ENCODE results near the gene SLC17A1.

DNA sequence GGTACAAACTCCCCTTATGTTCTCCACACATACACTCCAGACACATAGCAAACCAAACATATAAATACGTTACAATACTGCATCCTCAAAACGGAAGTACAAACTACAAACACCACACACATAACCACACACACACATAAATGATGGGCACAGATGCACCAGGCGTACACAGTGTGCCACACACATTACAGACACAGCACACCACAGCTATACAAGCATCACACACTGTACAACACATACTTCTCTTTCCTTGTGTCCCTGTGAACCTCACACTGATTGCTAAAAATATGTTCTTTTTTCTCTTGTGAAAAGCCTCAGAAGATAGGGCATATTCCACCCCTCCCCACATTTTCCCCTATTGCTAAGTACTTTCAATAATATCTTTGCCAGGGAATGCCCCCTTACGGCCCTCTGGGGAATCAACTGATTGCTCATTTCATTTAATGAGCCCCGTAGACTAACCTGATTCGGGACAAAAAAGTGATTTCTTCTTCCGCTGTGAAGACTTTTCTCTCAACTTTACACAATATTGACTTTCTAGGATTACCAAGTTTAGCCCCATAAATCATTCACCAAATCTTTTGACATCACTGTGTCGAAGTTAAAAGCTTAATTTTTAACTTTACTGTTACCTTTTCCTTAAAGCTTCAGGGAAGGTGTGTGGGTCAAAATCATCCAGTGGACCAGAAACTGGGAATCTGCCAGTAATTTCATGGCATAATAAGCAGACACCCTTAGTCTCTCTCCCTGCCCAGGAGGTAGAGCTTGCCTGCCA, at the start of gene SLC17A1:
- TF ChIP-seq, protein P1, sequence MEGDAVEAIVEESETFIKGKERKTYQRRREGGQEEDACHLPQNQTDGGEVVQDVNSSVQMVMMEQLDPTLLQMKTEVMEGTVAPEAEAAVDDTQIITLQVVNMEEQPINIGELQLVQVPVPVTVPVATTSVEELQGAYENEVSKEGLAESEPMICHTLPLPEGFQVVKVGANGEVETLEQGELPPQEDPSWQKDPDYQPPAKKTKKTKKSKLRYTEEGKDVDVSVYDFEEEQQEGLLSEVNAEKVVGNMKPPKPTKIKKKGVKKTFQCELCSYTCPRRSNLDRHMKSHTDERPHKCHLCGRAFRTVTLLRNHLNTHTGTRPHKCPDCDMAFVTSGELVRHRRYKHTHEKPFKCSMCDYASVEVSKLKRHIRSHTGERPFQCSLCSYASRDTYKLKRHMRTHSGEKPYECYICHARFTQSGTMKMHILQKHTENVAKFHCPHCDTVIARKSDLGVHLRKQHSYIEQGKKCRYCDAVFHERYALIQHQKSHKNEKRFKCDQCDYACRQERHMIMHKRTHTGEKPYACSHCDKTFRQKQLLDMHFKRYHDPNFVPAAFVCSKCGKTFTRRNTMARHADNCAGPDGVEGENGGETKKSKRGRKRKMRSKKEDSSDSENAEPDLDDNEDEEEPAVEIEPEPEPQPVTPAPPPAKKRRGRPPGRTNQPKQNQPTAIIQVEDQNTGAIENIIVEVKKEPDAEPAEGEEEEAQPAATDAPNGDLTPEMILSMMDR (IDR thresholded peaks at IDR 0.05) = no peak
- no peak for TF ChIP-seq ZFX (IDR thresholded peaks at IDR 0.05; ENCODE audit: borderline replicate concordance)

All from 22Rv1 (cell line).